ENCODE measurements around the gene SEMA3A. TPM values are rescaled to one million over a fixed set of nuclear protein-coding genes. Genes with fewer than 3 reads are reported as not detected.

SEMA3A gene
- total and polyA plus RNA-seq, 2 experiments from 2014 or later: 24.5 to 48.4 TPM

DNA sequence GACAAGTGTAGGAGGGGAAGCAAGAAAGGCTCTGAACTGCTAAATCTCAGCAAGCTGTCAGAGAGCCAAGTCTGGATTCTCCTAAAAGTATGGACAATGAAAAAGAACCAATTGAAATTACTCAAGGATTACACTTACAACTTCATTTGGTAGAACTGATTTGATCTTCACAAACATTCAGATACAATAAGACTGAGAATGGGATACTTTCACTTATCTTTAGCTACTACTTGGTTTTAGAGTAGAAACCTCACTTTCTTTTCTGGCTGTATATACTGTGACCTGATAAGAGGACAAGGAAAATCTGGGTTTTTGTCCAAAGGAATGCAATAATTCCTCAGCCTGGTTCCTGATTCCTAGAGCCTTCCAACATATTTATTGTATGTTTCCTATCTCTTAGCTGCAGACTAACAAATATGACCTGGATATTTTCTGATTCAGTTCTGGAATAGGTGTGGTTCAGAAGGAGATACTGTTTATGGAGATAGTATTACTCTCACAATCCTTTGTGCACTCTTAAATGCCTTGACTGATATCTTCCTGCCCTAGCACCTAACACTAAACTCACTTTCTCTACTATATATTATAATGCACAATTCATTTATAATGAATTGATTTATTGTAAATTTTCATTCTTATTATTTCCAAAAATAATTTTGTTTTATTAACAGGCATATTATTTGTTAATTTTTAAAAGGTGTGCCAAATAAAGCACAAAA is 7.3 kb downstream of the SEMA3A start:
- peak overlapping the region; percentile 44 for H3K27ac ChIP-seq
- H3K27me3 ChIP-seq (replicated peaks; ENCODE audit: insufficient read depth): no peaks in the 10 kb centered on the region
- DNase-seq: no peak
- no peak overlapping the region for H2AFZ ChIP-seq
- H3K79me2 ChIP-seq (ENCODE audit: insufficient read depth): peaks cover 70% of the 10 kb centered on the region
- in situ Hi-C loops (cut with MboI): no loop called here
- TF ChIP-seq EZH2phosphoT487 (IDR thresholded peaks at IDR 0.05; ENCODE audit: insufficient read depth, low read depth) (no peak), EZH2 (IDR thresholded peaks at IDR 0.05; ENCODE audit: insufficient read depth, poor library complexity, severe bottlenecking) (no peak)
- no peaks in the 10 kb centered on the region for H3K9me3 ChIP-seq (ENCODE audit: low read depth)
- no peaks in the 10 kb centered on the region for H4K20me1 ChIP-seq (ENCODE audit: insufficient read depth)
- H3K4me1 ChIP-seq (ENCODE audit: insufficient read depth): peaks cover 58% of the 10 kb centered on the region
- H3K9ac ChIP-seq: no peak overlapping the region
- peak overlapping the region; percentile 5 for H3K4me2 ChIP-seq (ENCODE audit: unreplicated experiment)
- H3K9me2 ChIP-seq (ENCODE audit: insufficient read depth): no peaks in the 10 kb centered on the region
- peaks cover 33% of the 10 kb centered on the region for H3F3A ChIP-seq (ENCODE audit: insufficient read depth)
- no peak overlapping the region for H3K4me3 ChIP-seq
- no peaks in the 10 kb centered on the region for H3K36me3 ChIP-seq (ENCODE audit: low read depth)

- Histone ChIP-seq H3K36me3 (ENCODE audit: low read depth) (no peaks in the 10 kb centered on the region), H3K9ac (no peak overlapping the region), H2AFZ (peak overlapping the region; percentile 51), H3K27ac (no peak overlapping the region), H3K4me1 (ENCODE audit: insufficient read depth) (peaks cover 36% of the 10 kb centered on the region), H4K20me1 (ENCODE audit: insufficient read depth) (no peaks in the 10 kb centered on the region), H3F3A (ENCODE audit: insufficient read depth) (peaks cover 25% of the 10 kb centered on the region), H3K27me3 (replicated peaks; ENCODE audit: insufficient read depth) (no peaks in the 10 kb centered on the region), H3K4me2 (ENCODE audit: unreplicated experiment) (peak overlapping the region; percentile 4), H3K9me3 (ENCODE audit: low read depth) (no peaks in the 10 kb centered on the region), H3K79me2 (ENCODE audit: insufficient read depth) (peaks cover 56% of the 10 kb centered on the region), H3K9me2 (ENCODE audit: insufficient read depth) (no peaks in the 10 kb centered on the region), H3K4me3 (no peak overlapping the region)
- in situ Hi-C loops (cut with MboI): no loop called here
- TF ChIP-seq EZH2 (IDR thresholded peaks at IDR 0.05; ENCODE audit: insufficient read depth, poor library complexity, severe bottlenecking): no peak
- no peak for TF ChIP-seq EZH2phosphoT487 (IDR thresholded peaks at IDR 0.05; ENCODE audit: insufficient read depth, low read depth)
- 97 to 100% methylated on average over 1 of the region's 1 CpG for WGBS, 2 experiments (ENCODE audit: low coverage in 1 of 2, low lambda C conversion rate in 2 of 2, missing lambda C conversion rate in 2 of 2)
- DNase-seq: no peak
These were observed 10.8 kb downstream of the SEMA3A start for GRCh38 chr7:84183741-84184140.

DNA sequence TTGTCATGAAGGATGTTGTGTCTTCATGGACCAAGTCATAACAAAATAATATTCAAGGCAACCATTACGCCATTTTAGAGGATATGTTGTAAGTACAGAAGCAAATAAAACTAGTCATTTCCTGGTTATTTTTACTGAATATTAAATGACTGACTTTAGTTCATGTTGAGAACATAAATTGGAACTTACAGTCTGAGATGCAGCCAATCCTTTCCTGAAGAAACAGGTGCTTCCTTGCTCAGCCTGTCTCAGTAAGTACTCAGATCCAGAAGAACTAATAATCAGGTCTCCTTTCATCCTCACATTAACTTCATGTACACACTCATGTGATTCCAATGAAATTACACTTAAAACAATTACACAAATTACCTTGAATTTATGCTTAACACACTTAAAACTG is 12.3 kb downstream of the SEMA3A start:
- Histone ChIP-seq H3K27me3 (replicated peaks; ENCODE audit: insufficient read depth) (no peaks in the 10 kb centered on the region), H3K79me2 (ENCODE audit: insufficient read depth) (peaks cover 49% of the 10 kb centered on the region), H2AFZ (peak overlapping the region; percentile 12; the same call in 1 of the 2 replicates), H3K4me3 (no peak overlapping the region), H3K36me3 (ENCODE audit: low read depth) (no peaks in the 10 kb centered on the region), H3K4me2 (ENCODE audit: unreplicated experiment) (no peak overlapping the region), H3K4me1 (ENCODE audit: insufficient read depth) (peaks cover 22% of the 10 kb centered on the region), H3F3A (ENCODE audit: insufficient read depth) (peaks cover 14% of the 10 kb centered on the region; the same call in 1 of the 2 replicates), H4K20me1 (ENCODE audit: insufficient read depth) (no peaks in the 10 kb centered on the region), H3K9ac (no peak overlapping the region), H3K9me3 (ENCODE audit: low read depth) (no peaks in the 10 kb centered on the region), H3K9me2 (ENCODE audit: insufficient read depth) (no peaks in the 10 kb centered on the region), H3K27ac (no peak overlapping the region)
- DNase-seq: no peak
- in situ Hi-C loops (cut with MboI): no loop called here
- WGBS, 2 experiments (ENCODE audit: low coverage in 1 of 2, low lambda C conversion rate in 2 of 2, missing lambda C conversion rate in 2 of 2): 96 to 98% methylated on average over 1 of the region's 1 CpG
- TF ChIP-seq EZH2phosphoT487 (IDR thresholded peaks at IDR 0.05; ENCODE audit: insufficient read depth, low read depth) (no peak), EZH2 (IDR thresholded peaks at IDR 0.05; ENCODE audit: insufficient read depth, poor library complexity, severe bottlenecking) (no peak)

DNA sequence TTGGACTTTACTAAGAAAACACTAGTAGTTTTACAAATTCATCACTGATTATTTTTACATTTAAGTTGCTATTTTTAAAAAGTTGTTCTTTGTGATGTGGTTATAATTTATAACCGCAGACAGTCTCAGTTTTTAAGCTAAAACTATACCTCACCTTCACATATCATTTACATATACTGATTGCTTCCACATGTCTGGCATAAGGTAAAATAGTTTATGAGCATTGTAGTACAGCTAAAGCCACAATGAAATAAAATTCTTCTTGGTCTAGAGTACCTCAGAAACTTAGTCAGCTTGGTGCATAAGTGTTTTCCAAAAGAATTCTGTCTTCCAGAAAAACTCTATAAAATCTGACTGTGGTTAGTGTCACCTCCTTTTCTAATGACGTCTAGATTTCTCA is 13.0 kb downstream of the SEMA3A start:
- Histone ChIP-seq H4K20me1 (ENCODE audit: insufficient read depth) (no peaks in the 10 kb centered on the region), H3K36me3 (ENCODE audit: low read depth) (no peaks in the 10 kb centered on the region), H3K27me3 (replicated peaks; ENCODE audit: insufficient read depth) (no peaks in the 10 kb centered on the region), H3K9me2 (ENCODE audit: insufficient read depth) (no peaks in the 10 kb centered on the region), H3K9ac (no peak overlapping the region), H3K9me3 (ENCODE audit: low read depth) (no peaks in the 10 kb centered on the region), H3K4me1 (ENCODE audit: insufficient read depth) (peaks cover 19% of the 10 kb centered on the region), H3K27ac (no peak overlapping the region), H3K4me2 (ENCODE audit: unreplicated experiment) (no peak overlapping the region), H3K4me3 (no peak overlapping the region), H3K79me2 (ENCODE audit: insufficient read depth) (peaks cover 43% of the 10 kb centered on the region), H3F3A (ENCODE audit: insufficient read depth) (peaks cover 8% of the 10 kb centered on the region; the same call in 1 of the 2 replicates), H2AFZ (peak overlapping the region; percentile 12; the same call in 1 of the 2 replicates)
- 37 to 39% methylated on average over 2 of the region's 2 CpGs for WGBS, 2 experiments (ENCODE audit: low coverage in 1 of 2, low lambda C conversion rate in 2 of 2, missing lambda C conversion rate in 2 of 2)
- in situ Hi-C loops (cut with MboI): no loop called here
- TF ChIP-seq EZH2phosphoT487 (IDR thresholded peaks at IDR 0.05; ENCODE audit: insufficient read depth, low read depth) (no peak), EZH2 (IDR thresholded peaks at IDR 0.05; ENCODE audit: insufficient read depth, poor library complexity, severe bottlenecking) (no peak)
- DNase-seq: no peak

Data from GM23248 (cell line).